GM18526 (cell line): ENCODE measurements around the gene SPG21.

Experiments used
- POLR2A ChIP-seq: IDR thresholded peaks from 3 replicates; pipeline ENCODE4 v1.6.1; 2011; ENCODE audit not compliant: insufficient read length; ENCODE audit errors: extremely low read depth

The SPG21 gene

GRCh38 chr15:65008983-65009382 lies 19.3 kb upstream of the SPG21 start:
- no peak for TF ChIP-seq POLR2A

- no peak for TF ChIP-seq POLR2A
These were observed 17.2 kb upstream of the SPG21 start for GRCh38 chr15:65006876-65007275.

- no peak for TF ChIP-seq POLR2A
These were observed 15.3 kb upstream of the SPG21 start for GRCh38 chr15:65004993-65005392.

GRCh38 chr15:64997745-64998375 lies 8.1 kb upstream of the SPG21 start:
- TF ChIP-seq POLR2A = no peak

GRCh38 chr15:64997066-64997465 lies 7.4 kb upstream of the SPG21 start:
- TF ChIP-seq POLR2A = no peak

GRCh38 chr15:64993290-64993689 lies 3.6 kb upstream of the SPG21 start:
- TF ChIP-seq POLR2A = no peak

GRCh38 chr15:64991536-64992135 lies 1.9 kb upstream of the SPG21 start:
- no peak for TF ChIP-seq POLR2A

GRCh38 chr15:64990168-64990470 lies 405 bp upstream of the SPG21 start:
- no peak for TF ChIP-seq POLR2A

- TF ChIP-seq POLR2A = no peak
These were observed 2.6 kb downstream of the SPG21 start for GRCh38 chr15:64987136-64987535.

GRCh38 chr15:64985366-64986033 lies 4.2 kb downstream of the SPG21 start:
- TF ChIP-seq POLR2A = no peak

- TF ChIP-seq POLR2A = no peak
These were observed 7.2 kb downstream of the SPG21 start for GRCh38 chr15:64982472-64982871.

- TF ChIP-seq POLR2A = no peak
These were observed 7.8 kb downstream of the SPG21 start for GRCh38 chr15:64981812-64982431.

GRCh38 chr15:64979252-64979710 lies 10.4 kb downstream of the SPG21 start:
- TF ChIP-seq POLR2A = no peak

GRCh38 chr15:64975390-64975789 lies 14.3 kb downstream of the SPG21 start:
- no peak for TF ChIP-seq POLR2A

- TF ChIP-seq POLR2A = no peak
These were observed 19.0 kb downstream of the SPG21 start for GRCh38 chr15:64970698-64971097.

- TF ChIP-seq POLR2A = no peak
These were observed 20.3 kb downstream of the SPG21 start for GRCh38 chr15:64969401-64969800.
